ENCODE results near the gene PRR5L. TPM values are rescaled to one million over a fixed set of nuclear protein-coding genes. Genes with fewer than 3 reads are reported as not detected.
A peak's percentile ranks its signal among the peaks of the same experiment; 100 is the strongest.

Gene PRR5L
- total RNA-seq, 1 donor from 2014 or later, result 103 TPM

GRCh38 chr11:36450110-36450572, 154.1 kb downstream of the PRR5L start:
- DNase-seq (ENCODE audit: extremely low spot score, unreplicated experiment), result no peak
- Mint-ChIP-seq H3K36me3 (ENCODE audit: unreplicated experiment) (peaks cover 65% of the 10 kb centered on the region), H3K4me3 (ENCODE audit: unreplicated experiment) (peak overlapping the region; percentile 15), H3K9me3 (ENCODE audit: unreplicated experiment) (no peaks in the 10 kb centered on the region), H3K27me3 (ENCODE audit: unreplicated experiment) (no peaks in the 10 kb centered on the region), H3K27ac (ENCODE audit: unreplicated experiment) (peak overlapping the region; percentile 99), H3K4me1 (ENCODE audit: unreplicated experiment) (peaks cover 89% of the 10 kb centered on the region)
- TF ChIP-seq CTCF (IDR thresholded peaks at IDR 0.05), result no peak

- Mint-ChIP-seq H3K27me3 (ENCODE audit: unreplicated experiment) (no peaks in the 10 kb centered on the region), H3K4me1 (ENCODE audit: unreplicated experiment) (peaks cover 98% of the 10 kb centered on the region), H3K36me3 (ENCODE audit: unreplicated experiment) (peaks cover 56% of the 10 kb centered on the region), H3K4me3 (ENCODE audit: unreplicated experiment) (no peak overlapping the region), H3K9me3 (ENCODE audit: unreplicated experiment) (no peaks in the 10 kb centered on the region), H3K27ac (ENCODE audit: unreplicated experiment) (peak overlapping the region; percentile 99)
- DNase-seq (ENCODE audit: extremely low spot score, unreplicated experiment), result no peak
- TF ChIP-seq CTCF (IDR thresholded peaks at IDR 0.05), result no peak
Measured at GRCh38 chr11:36451045-36451444, 155.0 kb downstream of the PRR5L start.

GRCh38 chr11:36451681-36452080, 155.6 kb downstream of the PRR5L start:
- peak overlapping the region; percentile 99 for H3K27ac Mint-ChIP-seq (ENCODE audit: unreplicated experiment)
- no peak for TF ChIP-seq CTCF (IDR thresholded peaks at IDR 0.05)
- no peak for DNase-seq (ENCODE audit: extremely low spot score, unreplicated experiment)
- H3K4me1 Mint-ChIP-seq (ENCODE audit: unreplicated experiment), result peaks cover 99% of the 10 kb centered on the region
- H3K4me3 Mint-ChIP-seq (ENCODE audit: unreplicated experiment), result no peak overlapping the region
- peaks cover 50% of the 10 kb centered on the region for H3K36me3 Mint-ChIP-seq (ENCODE audit: unreplicated experiment)
- no peaks in the 10 kb centered on the region for H3K9me3 Mint-ChIP-seq (ENCODE audit: unreplicated experiment)
- no peaks in the 10 kb centered on the region for H3K27me3 Mint-ChIP-seq (ENCODE audit: unreplicated experiment)

- Mint-ChIP-seq H3K27me3 (ENCODE audit: unreplicated experiment) (no peaks in the 10 kb centered on the region), H3K9me3 (ENCODE audit: unreplicated experiment) (no peaks in the 10 kb centered on the region), H3K4me1 (ENCODE audit: unreplicated experiment) (peaks cover 97% of the 10 kb centered on the region), H3K27ac (ENCODE audit: unreplicated experiment) (peak overlapping the region; percentile 99), H3K4me3 (ENCODE audit: unreplicated experiment) (no peak overlapping the region), H3K36me3 (ENCODE audit: unreplicated experiment) (peaks cover 47% of the 10 kb centered on the region)
- TF ChIP-seq CTCF (IDR thresholded peaks at IDR 0.05), result no peak
- no peak for DNase-seq (ENCODE audit: extremely low spot score, unreplicated experiment)
Measured at GRCh38 chr11:36452236-36452940, 156.3 kb downstream of the PRR5L start.

GRCh38 chr11:36452961-36453360, 156.9 kb downstream of the PRR5L start:
- Mint-ChIP-seq H3K4me3 (ENCODE audit: unreplicated experiment) (no peak overlapping the region), H3K27me3 (ENCODE audit: unreplicated experiment) (no peaks in the 10 kb centered on the region), H3K9me3 (ENCODE audit: unreplicated experiment) (no peaks in the 10 kb centered on the region), H3K4me1 (ENCODE audit: unreplicated experiment) (peaks cover 96% of the 10 kb centered on the region), H3K36me3 (ENCODE audit: unreplicated experiment) (peaks cover 48% of the 10 kb centered on the region), H3K27ac (ENCODE audit: unreplicated experiment) (peak overlapping the region; percentile 99)
- no peak for TF ChIP-seq CTCF (IDR thresholded peaks at IDR 0.05)
- DNase-seq (ENCODE audit: extremely low spot score, unreplicated experiment), result no peak
